ENCODE data around the gene MACROD1. TPM values are rescaled to one million over a fixed set of nuclear protein-coding genes. Genes with fewer than 3 reads are reported as not detected.

MACROD1 gene
- total and polyA plus RNA-seq, 9 of the 15 experiments (the other 6 are each of a cell fraction or from before 2014, with no cell fraction given), result 1.1 to 60.0 (median 26.4) TPM

DNA sequence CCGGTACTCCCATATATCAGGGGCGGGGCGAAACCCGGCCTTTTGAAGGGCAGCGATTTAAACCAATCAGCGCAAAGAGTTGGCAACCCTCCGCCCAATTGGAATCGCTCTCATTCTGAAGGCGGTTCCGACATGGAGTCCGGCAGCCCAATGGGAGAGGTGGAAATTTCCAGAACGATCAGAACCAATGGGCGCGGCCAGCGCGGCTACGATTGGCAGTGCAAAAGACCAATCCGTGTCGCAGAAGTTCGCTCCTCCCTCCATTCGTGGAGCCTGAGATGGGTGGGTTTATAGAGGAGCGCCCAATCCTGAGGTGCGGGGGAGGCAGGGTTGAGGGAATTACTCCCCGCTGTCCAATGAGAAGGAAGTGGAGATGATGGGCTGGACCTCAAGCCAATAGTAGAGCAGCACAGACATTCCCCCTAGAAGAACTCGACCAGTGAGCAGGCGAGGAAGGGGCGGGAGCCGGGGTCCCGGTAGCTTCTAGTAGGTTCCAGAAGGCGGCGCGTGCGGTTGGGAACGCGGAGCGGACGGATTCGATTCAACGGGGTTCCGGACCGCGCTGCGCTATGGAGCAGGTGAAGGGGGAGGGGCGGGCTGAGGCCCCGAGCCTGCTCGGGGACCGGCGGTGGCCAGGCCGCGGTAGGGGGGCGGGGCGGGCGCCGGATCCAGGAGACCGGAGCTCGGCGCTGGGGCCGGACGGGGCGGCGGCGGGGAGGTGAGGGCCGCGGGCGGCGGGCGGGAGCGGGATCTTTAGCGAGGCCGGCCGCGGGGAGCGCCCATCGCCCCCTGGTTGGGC lies 20.0 kb upstream of the MACROD1 start, which contains the start of gene STIP1 (continued):
- TF ChIP-seq ZNF586 (CRISPR knock-in tag; conservative IDR thresholded peaks at IDR 0.05) (no peak), STAT5A (IDR thresholded peaks at IDR 0.05; ENCODE audit: borderline replicate concordance, low read length) (no peak; the same call in 1 of the 2 replicates), NEUROD1 (IDR thresholded peaks at IDR 0.05; ENCODE audit: borderline replicate concordance, low read depth, low read length, partially characterized antibody) (peak; percentile 99), MAFG (tag; conservative IDR thresholded peaks at IDR 0.05) (no peak), ZNF140 (CRISPR knock-in tag; IDR thresholded peaks at IDR 0.05) (no peak), ZFX (CRISPR knock-in tag; IDR thresholded peaks at IDR 0.05) (peak; percentile 80; the same call in 1 of the 2 replicates), NFIX (CRISPR knock-in tag; IDR thresholded peaks at IDR 0.05; ENCODE audit: low read depth) (no peak), GATAD2A (IDR thresholded peaks at IDR 0.05) (no peak), MCM2 (IDR thresholded peaks at IDR 0.05; ENCODE audit: low read depth) (no peak), EP400 (IDR thresholded peaks at IDR 0.05) (peak; percentile 82; the same call in 1 of the 2 replicates), ZBTB7A (IDR thresholded peaks at IDR 0.05; ENCODE audit: borderline replicate concordance, control insufficient read depth, low read depth, low read length) (peak; percentile 85), KAT8 (IDR thresholded peaks at IDR 0.05; ENCODE audit: low read depth) (no peak), NR2C1 (IDR thresholded peaks at IDR 0.05) (no peak), NR2C1 (tag; IDR thresholded peaks at IDR 0.05) (no peak)
- TF ChIP-seq, protein P1, sequence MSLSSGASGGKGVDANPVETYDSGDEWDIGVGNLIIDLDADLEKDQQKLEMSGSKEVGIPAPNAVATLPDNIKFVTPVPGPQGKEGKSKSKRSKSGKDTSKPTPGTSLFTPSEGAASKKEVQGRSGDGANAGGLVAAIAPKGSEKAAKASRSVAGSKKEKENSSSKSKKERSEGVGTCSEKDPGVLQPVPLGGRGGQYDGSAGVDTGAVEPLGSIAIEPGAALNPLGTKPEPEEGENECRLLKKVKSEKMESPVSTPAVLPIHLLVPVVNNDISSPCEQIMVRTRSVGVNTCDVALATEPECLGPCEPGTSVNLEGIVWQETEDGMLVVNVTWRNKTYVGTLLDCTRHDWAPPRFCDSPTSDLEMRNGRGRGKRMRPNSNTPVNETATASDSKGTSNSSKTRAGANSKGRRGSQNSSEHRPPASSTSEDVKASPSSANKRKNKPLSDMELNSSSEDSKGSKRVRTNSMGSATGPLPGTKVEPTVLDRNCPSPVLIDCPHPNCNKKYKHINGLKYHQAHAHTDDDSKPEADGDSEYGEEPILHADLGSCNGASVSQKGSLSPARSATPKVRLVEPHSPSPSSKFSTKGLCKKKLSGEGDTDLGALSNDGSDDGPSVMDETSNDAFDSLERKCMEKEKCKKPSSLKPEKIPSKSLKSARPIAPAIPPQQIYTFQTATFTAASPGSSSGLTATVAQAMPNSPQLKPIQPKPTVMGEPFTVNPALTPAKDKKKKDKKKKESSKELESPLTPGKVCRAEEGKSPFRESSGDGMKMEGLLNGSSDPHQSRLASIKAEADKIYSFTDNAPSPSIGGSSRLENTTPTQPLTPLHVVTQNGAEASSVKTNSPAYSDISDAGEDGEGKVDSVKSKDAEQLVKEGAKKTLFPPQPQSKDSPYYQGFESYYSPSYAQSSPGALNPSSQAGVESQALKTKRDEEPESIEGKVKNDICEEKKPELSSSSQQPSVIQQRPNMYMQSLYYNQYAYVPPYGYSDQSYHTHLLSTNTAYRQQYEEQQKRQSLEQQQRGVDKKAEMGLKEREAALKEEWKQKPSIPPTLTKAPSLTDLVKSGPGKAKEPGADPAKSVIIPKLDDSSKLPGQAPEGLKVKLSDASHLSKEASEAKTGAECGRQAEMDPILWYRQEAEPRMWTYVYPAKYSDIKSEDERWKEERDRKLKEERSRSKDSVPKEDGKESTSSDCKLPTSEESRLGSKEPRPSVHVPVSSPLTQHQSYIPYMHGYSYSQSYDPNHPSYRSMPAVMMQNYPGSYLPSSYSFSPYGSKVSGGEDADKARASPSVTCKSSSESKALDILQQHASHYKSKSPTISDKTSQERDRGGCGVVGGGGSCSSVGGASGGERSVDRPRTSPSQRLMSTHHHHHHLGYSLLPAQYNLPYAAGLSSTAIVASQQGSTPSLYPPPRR (CRISPR knock-in tag; IDR thresholded peaks at IDR 0.05; ENCODE audit: borderline replicate concordance), result no peak
- TF ChIP-seq, protein P2, sequence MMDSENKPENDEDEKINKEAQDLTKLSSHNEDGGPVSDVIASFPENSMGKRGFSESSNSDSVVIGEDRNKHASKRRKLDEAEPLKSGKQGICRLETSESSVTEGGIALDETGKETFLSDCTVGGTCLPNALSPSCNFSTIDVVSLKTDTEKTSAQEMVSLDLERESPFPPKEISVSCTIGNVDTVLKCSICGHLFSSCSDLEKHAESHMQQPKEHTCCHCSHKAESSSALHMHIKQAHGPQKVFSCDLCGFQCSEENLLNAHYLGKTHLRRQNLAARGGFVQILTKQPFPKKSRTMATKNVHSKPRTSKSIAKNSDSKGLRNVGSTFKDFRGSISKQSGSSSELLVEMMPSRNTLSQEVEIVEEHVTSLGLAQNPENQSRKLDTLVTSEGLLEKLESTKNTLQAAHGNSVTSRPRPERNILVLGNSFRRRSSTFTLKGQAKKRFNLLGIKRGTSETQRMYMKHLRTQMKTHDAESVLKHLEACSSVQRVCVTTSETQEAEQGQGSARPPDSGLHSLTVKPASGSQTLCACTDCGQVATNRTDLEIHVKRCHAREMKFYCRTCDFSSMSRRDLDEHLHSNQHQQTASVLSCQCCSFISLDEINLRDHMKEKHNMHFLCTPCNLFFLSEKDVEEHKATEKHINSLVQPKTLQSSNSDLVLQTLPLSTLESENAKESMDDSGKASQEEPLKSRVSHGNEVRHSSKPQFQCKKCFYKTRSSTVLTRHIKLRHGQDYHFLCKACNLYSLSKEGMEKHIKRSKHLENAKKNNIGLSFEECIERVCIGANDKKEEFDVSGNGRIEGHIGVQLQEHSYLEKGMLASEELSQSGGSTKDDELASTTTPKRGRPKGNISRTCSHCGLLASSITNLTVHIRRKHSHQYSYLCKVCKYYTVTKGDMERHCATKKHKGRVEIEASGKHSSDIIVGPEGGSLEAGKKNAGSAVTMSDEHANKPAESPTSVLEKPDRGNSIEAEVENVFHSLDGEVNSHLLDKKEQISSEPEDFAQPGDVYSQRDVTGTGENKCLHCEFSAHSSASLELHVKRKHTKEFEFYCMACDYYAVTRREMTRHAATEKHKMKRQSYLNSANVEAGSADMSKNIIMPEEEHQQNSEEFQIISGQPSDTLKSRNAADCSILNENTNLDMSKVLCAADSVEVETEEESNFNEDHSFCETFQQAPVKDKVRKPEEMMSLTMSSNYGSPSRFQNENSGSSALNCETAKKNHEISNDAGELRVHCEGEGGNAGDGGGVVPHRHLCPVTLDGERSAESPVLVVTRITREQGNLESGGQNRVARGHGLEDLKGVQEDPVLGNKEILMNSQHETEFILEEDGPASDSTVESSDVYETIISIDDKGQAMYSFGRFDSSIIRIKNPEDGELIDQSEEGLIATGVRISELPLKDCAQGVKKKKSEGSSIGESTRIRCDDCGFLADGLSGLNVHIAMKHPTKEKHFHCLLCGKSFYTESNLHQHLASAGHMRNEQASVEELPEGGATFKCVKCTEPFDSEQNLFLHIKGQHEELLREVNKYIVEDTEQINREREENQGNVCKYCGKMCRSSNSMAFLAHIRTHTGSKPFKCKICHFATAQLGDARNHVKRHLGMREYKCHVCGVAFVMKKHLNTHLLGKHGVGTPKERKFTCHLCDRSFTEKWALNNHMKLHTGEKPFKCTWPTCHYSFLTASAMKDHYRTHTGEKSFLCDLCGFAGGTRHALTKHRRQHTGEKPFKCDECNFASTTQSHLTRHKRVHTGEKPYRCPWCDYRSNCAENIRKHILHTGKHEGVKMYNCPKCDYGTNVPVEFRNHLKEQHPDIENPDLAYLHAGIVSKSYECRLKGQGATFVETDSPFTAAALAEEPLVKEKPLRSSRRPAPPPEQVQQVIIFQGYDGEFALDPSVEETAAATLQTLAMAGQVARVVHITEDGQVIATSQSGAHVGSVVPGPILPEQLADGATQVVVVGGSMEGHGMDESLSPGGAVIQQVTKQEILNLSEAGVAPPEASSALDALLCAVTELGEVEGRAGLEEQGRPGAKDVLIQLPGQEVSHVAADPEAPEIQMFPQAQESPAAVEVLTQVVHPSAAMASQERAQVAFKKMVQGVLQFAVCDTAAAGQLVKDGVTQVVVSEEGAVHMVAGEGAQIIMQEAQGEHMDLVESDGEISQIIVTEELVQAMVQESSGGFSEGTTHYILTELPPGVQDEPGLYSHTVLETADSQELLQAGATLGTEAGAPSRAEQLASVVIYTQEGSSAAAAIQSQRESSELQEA (IDR thresholded peaks at IDR 0.05; ENCODE audit: low read depth), result no peak
